Lung (tissue), 12 donors: ENCODE data around the gene PACS1. TPM values are rescaled to one million over a fixed set of nuclear protein-coding genes. Genes with fewer than 3 reads are reported as not detected.
"Not testable (repeated sequence)": the region's sequence is repeated elsewhere in the genome, so short reads cannot be mapped to it uniquely, and the experiment has no call there.

Source experiments
- ATAC-seq: fragments of 200-7000 bp; cut with Tn5 transposase; one replicate; pipeline ENCODE4 v1.9.1; 2020; ENCODE audit warnings: moderate number of reproducible peaks; ENCODE audit not compliant: insufficient read depth, low FRiP score
- DNase-seq, 3 donors: peaks; one replicate each; pipeline ENCODE4 v3.0.0-alpha.2; 2013 to 2017
- H3K27ac ChIP-seq, 2 donors: one replicate each; pipeline ENCODE4 v1.5.1; 2013; ENCODE audit warnings: mild to moderate bottlenecking in 2 of 2, moderate library complexity in 2 of 2, control low read depth in 1 of 2, inconsistent platforms in 1 of 2, low read depth in 1 of 2, low read length in 1 of 2
- H3K27me3 ChIP-seq, 3 donors: one replicate each; pipeline ENCODE4 v1.5.1; 2013; ENCODE audit warnings: low read length in 2 of 3; ENCODE audit not compliant: control insufficient read depth in 3 of 3, insufficient read depth in 3 of 3
- H3K36me3 ChIP-seq, 4 donors: one replicate each; pipeline ENCODE4 v1.5.1; 2013; ENCODE audit warnings: low read length in 4 of 4, mild to moderate bottlenecking in 1 of 4, moderate library complexity in 1 of 4; ENCODE audit not compliant: control insufficient read depth in 4 of 4, insufficient read depth in 4 of 4
- H3K4me1 ChIP-seq, 5 donors: one replicate each; pipeline ENCODE4 v1.5.1; 2013; ENCODE audit warnings: low read length in 5 of 5, mild to moderate bottlenecking in 2 of 5, moderate library complexity in 1 of 5; ENCODE audit not compliant: control insufficient read depth in 5 of 5, insufficient read depth in 5 of 5
- H3K4me3 ChIP-seq: one replicate; pipeline ENCODE4 v1.5.1; 2013; ENCODE audit warnings: mild to moderate bottlenecking, control low read depth, moderate library complexity
- H3K9ac ChIP-seq, 2 donors: one replicate each; pipeline ENCODE4 v1.5.1; 2013; ENCODE audit warnings: low read length in 2 of 2, control low read depth in 1 of 2; ENCODE audit not compliant: insufficient read depth in 1 of 2
- H3K9me3 ChIP-seq, 4 donors: one replicate each; pipeline ENCODE4 v1.5.1; 2013; ENCODE audit warnings: low read length in 3 of 4, mild to moderate bottlenecking in 1 of 4, moderate library complexity in 1 of 4; ENCODE audit not compliant: control insufficient read depth in 4 of 4, insufficient read depth in 3 of 4
- CTCF ChIP-seq: IDR thresholded peaks from 2 replicates; pipeline ENCODE4 v1.5.1; 2012; ENCODE audit warnings: mild to moderate bottlenecking; ENCODE audit errors: control extremely low read depth, extremely low read depth
- WGBS, 2 donors: extraction: QIAGEN DNeasy Blood & Tissue Kit; methylation state at CpG; one replicate each; pipeline ENCODE4 v1.1.7; 2013; 5-methylcytosine and 5-hydroxymethylcytosine counted together
- polyA plus RNA-seq, 2 donors: library from polyadenylated mRNA; stranded (reverse); fragments of 200-250 nt; gene quantifications; one replicate each; pipeline ENCODE4 v1.2.1, GENCODE V29; 2013
- total RNA-seq, 2 donors: library from RNA; depleted of rRNA in 1 of 2; stranded (reverse); fragments of >200 nt in 1 of 2; gene quantifications; one replicate each; pipeline ENCODE4 v1.2.1, GENCODE V29; 2014 to 2021
- donor health status: control.
- donor health status: control.
- donor health status: Bipolar disorder and iron deficiency.
- donor health status: healthy.
- donor health status: DM: yes; HTN: yes; CAD: no.

The PACS1 gene
- total and polyA plus RNA-seq, 4 donors = 22.2 to 48.8 (median 34.7) TPM

- H3K4me1 ChIP-seq = peaks cover 0 to 6% (median 0%) of the 10 kb centered on the region in 5 donors
- no peaks in the 10 kb centered on the region for H3K27me3 ChIP-seq
- peaks cover 0 to 9% (median 5%) of the 10 kb centered on the region in 4 donors for H3K36me3 ChIP-seq
- ATAC-seq (no peak), DNase-seq (no peak)
- H3K9me3 ChIP-seq = no peaks in the 10 kb centered on the region
- TF ChIP-seq CTCF = no peak
- no peak overlapping the region for H3K9ac ChIP-seq
- no peak overlapping the region for H3K4me3 ChIP-seq
- WGBS, 2 donors = 78 to 80% methylated on average over 7 of the region's 7 CpGs
- H3K27ac ChIP-seq = no peak overlapping the region
Measured at GRCh38 chr11:66251809-66252208, 181.7 kb downstream of the PACS1 start.

- not testable (repeated sequence) for H3K36me3 ChIP-seq, H3K9me3 ChIP-seq, H3K27ac ChIP-seq, H3K4me3 ChIP-seq, H3K4me1 ChIP-seq, H3K9ac ChIP-seq, DNase-seq, ATAC-seq, H3K27me3 ChIP-seq
- 59 to 92% methylated on average over 6 of the region's 6 CpGs for WGBS, 2 donors
Measured at GRCh38 chr11:66253081-66253480, 183.0 kb downstream of the PACS1 start.

GRCh38 chr11:66258473-66258893 lies 188.4 kb downstream of the PACS1 start:
- Histone ChIP-seq H3K9ac (peak overlapping the region in 1 of 2 donors; percentile 40), H3K27me3 (no peaks in the 10 kb centered on the region), H3K4me3 (peak overlapping the region; percentile 22), H3K36me3 (peaks cover 0 to 15% (median 12%) of the 10 kb centered on the region in 4 donors), H3K27ac (no peak overlapping the region), H3K9me3 (no peaks in the 10 kb centered on the region), H3K4me1 (peaks cover 0 to 6% (median 5%) of the 10 kb centered on the region in 5 donors)
- DNase-seq = no peak
- WGBS, 2 donors = 4 to 6% methylated on average over 17 to 28 of the region's 28 CpGs
- no peak for ATAC-seq
- no peak for TF ChIP-seq CTCF

GRCh38 chr11:66259225-66259624 lies 189.2 kb downstream of the PACS1 start:
- 97 to 99% methylated on average over 2 of the region's 2 CpGs for WGBS, 2 donors
- no peak for ATAC-seq
- no peaks in the 10 kb centered on the region for H3K9me3 ChIP-seq
- H3K27ac ChIP-seq = no peak overlapping the region
- no peak for TF ChIP-seq CTCF
- no peaks in the 10 kb centered on the region for H3K27me3 ChIP-seq
- H3K4me3 ChIP-seq = no peak overlapping the region
- H3K36me3 ChIP-seq = peaks cover 0 to 17% (median 15%) of the 10 kb centered on the region in 4 donors
- peaks cover 0 to 6% (median 5%) of the 10 kb centered on the region in 5 donors for H3K4me1 ChIP-seq
- H3K9ac ChIP-seq = peak overlapping the region in 1 of 2 donors; percentile 20
- DNase-seq = no peak
